Vagina (tissue), 2 donors: ENCODE data around the gene DHTKD1.

ENCODE experiments used
- POLR2A ChIP-seq, 2 donors: fragments of 450-650 bp; IDR thresholded peaks; one replicate each; pipeline ENCODE4 v1.6.1; 2017; ENCODE audit warnings: antibody characterized with exemption in 2 of 2, mild to moderate bottlenecking in 2 of 2, moderate library complexity in 2 of 2
- POLR2AphosphoS5 ChIP-seq, 2 donors: sonication (generic); formaldehyde crosslinking; IDR thresholded peaks; one replicate each; pipeline ENCODE4 v1.9.0; 2017; ENCODE audit warnings: antibody characterized with exemption in 2 of 2, mild to moderate bottlenecking in 2 of 2, low read depth in 1 of 2; ENCODE audit not compliant: insufficient read depth in 1 of 2
- TF ChIP-seq, protein P1 (sequence below), 3 experiments: fragments of 450-650 bp in 2 of 3; fragments of 200-600 bp in 1 of 3; sonication (generic) in 1 of 3; IDR thresholded peaks; one replicate each; pipeline ENCODE4 v1.5.1; 2017 to 2019; ENCODE audit warnings: antibody characterized with exemption in 3 of 3, mild to moderate bottlenecking in 2 of 3, moderate library complexity in 2 of 3

DNA sequence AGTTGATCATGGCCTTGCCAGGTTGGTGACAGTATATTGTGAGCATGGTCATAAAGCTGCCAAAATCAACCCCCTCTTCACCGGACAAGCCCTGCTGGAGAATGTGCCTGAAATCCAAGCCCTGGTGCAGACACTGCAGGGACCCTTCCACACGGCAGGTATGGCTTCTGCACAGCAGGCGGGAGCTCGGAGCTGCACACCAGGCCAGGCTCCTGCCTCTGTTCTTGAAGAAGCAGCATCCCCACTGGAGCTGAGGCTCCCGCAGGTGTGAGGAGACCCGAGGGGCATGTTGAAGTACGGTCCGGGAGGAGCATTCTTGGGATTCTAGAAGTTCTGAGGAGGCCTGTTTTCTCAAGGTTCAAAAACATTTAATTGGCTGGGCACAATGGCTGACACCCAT lies 12.7 kb downstream of the DHTKD1 start:
- no peak for TF ChIP-seq POLR2AphosphoS5 (IDR thresholded peaks at IDR 0.05; ENCODE audit: insufficient read depth in 1 of 2, low read depth in 1 of 2)
- TF ChIP-seq, protein P1, sequence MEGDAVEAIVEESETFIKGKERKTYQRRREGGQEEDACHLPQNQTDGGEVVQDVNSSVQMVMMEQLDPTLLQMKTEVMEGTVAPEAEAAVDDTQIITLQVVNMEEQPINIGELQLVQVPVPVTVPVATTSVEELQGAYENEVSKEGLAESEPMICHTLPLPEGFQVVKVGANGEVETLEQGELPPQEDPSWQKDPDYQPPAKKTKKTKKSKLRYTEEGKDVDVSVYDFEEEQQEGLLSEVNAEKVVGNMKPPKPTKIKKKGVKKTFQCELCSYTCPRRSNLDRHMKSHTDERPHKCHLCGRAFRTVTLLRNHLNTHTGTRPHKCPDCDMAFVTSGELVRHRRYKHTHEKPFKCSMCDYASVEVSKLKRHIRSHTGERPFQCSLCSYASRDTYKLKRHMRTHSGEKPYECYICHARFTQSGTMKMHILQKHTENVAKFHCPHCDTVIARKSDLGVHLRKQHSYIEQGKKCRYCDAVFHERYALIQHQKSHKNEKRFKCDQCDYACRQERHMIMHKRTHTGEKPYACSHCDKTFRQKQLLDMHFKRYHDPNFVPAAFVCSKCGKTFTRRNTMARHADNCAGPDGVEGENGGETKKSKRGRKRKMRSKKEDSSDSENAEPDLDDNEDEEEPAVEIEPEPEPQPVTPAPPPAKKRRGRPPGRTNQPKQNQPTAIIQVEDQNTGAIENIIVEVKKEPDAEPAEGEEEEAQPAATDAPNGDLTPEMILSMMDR (IDR thresholded peaks at IDR 0.05), result no peak
- TF ChIP-seq POLR2A (IDR thresholded peaks at IDR 0.05), result no peak
